HG02938 (cell line): ENCODE measurements around the gene SIX5.
"Not testable (repeated sequence)": the region's sequence is repeated elsewhere in the genome, so short reads cannot be mapped to it uniquely, and the experiment has no call there.

Experiments
- ATAC-seq: cut with Tn5 transposase; IDR thresholded peaks from one replicate; pipeline ENCODE4 v1.9.1; 2021; ENCODE audit warnings: mild to moderate bottlenecking, moderate library complexity; ENCODE audit not compliant: unreplicated experiment

SIX5 gene

DNA sequence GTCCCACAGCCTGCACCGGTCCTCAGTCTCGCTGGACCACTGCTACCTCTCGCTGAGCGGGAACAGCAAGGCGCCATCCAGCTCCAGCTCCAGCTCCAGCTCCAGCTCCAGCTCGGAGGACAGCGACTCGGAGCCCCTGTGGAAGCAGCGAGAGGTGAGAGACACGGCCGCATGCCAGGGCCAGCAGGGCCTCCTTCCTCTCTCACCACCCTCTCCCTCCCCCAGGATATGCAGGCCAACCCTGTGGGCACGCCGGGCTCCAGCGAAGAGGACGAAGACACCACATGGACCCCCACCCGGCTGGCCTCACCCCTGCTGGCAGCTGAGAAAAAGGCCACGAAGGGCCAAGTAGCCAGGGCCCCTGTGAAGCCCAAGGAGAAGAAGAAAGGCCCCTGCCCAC is 7.3 kb downstream of the SIX5 start:
- ATAC-seq, result no peak

DNA sequence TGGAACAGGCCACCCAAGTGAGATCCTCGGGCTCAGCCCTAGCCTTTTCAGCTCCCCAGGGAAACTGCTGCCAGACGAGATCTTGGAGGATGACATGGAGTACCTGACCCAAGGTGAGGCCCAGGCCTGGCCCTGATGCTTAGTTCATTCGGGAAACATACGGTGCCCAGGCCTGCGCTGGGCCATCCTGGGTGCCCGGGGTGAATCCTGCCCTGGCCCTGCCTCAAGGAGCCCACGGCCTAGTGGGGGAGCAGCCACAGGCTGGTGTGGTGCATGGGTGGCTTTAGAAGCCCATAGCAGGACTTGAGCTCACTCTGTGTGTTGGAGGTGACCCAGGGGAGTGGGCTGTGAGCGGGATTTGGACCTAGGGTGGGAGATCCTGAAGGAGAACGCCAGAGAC is 10.1 kb downstream of the SIX5 start:
- no peak for ATAC-seq

DNA sequence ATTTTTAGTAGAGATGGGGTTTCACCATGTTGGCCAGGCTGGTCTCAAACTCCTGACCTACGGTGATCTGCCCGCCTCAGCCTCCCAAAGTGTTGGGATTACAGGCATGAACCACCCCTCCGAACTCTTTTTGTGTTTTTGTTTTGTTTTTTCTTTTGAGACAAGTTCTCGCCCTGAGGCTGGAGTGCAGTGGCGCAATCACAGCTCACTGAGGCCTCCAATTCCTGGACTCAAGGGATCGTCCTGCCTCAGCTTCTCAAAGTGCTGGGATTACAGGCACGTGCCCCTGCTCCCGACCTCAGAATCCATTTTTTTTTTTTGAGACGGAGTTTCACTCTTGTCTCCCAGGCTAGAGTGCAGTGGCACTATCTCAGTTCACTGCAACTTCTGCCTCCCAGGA is 11.4 kb downstream of the SIX5 start:
- ATAC-seq, result no peak

DNA sequence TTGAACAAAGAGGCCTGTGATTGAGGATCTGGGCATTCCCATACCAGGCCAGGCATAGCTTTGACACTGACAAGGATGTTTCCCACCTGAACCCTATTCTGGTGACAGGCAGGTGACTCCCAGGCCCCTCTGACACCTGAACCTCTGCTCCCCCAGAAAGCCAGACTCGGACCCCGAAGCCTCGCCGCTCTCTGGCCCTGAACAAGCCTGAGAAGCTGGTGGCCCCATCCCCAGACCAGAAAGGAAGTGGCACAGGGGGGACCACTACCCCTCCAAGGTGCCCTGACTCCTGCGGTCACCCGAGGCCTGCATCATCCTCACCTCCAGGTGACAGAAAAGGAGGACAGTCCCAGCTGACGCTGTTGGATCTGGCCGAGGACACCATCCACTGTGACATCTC is 14.7 kb downstream of the SIX5 start:
- no peak for ATAC-seq

DNA sequence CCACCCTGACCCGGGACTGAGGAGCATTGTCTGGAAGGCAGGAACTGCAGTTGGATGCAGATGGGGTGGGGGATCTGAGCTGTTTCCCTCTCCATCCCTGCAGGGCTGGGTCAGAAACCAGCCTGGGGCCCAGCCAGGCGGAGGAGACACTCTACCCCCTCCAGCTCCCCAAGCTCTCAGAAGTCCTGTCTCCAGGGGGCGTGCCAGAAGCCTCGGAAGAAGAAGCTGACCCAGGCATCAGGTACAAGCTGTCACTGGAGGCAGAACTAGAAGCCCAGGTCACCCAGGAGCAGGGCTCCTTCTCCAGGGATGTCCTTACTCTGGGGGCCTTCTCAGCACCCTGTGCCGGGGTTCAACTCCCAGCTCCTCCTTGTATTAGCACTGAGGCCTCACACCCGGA is 15.5 kb downstream of the SIX5 start:
- ATAC-seq, result no peak

DNA sequence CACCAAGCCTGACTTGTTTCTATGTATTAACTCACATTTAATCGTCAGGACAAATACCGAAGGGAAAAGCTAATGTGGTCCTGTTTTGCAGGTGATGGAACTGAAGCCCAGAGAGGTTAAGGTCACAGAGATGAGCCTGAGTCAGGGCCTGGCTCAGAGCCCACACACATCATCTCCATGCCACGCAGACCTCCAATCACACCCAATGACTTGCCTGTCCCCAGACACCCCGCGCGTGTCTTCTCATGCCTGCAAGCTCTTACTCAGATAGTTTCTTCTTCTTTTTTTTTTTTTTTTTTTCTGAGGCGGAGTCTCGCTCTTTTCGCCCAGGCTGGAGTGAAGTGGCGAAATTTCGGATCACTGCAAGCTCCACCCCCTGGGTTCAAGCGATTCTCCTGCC is 16.4 kb downstream of the SIX5 start:
- ATAC-seq, result no peak

DNA sequence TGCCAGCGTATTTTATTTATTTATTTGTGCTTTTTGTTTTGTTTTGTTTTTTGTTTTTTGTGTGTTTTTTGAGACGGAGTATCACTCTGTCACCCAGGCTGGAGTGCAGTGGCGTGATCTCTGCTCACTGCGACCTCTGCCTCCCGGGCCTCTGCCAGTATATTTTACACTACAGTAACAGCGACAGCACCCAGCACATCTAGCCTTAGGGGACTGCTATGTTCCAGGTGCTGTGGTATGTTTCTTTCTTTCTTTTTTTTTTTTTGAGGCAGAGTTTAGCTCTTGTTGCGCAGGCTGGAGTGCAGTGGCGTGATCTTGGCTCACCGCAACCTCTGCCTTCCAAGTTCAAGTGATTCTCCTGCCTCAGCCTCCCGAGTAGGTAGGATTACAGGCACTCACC is 17.6 kb downstream of the SIX5 start:
- ATAC-seq, result not testable (repeated sequence)

DNA sequence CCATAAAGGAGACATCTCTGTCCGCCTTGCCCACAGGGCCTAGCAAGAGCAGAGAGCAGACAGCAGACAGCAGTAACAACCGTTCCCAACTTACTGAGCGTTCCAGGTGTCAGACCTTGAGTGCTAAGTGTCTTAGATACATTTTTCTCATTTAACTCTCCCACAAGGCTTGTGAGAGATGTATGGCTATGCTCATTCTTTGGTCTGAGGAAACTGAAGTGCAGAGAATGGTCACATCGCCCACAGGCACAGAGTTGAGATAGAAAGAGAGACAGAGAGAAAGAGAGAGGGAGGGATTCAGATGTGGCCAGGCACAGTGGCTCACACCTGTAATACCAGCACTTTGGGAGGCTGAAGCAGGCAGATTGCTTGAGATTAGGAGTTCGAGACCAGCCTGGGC is 21.5 kb downstream of the SIX5 start:
- ATAC-seq, result no peak

DNA sequence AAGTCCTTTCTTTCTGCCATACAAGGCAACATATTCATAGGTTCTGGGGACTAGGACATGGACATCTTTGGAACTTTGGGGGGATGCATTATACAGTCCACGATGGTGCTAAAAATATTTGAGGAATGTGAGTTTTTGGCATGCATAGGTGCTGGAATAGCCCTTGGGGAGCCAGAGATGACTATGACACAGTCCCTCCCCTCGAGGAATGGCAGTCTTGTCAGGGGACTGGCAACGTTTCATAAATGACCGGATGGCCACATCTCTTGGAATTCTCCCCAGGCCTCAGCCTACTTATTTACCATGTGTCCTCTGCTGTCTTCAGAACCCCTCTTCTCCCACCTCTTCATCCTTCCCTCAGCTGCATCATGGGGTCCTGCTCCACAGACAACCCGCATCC is 22.2 kb downstream of the SIX5 start:
- ATAC-seq, result no peak

DNA sequence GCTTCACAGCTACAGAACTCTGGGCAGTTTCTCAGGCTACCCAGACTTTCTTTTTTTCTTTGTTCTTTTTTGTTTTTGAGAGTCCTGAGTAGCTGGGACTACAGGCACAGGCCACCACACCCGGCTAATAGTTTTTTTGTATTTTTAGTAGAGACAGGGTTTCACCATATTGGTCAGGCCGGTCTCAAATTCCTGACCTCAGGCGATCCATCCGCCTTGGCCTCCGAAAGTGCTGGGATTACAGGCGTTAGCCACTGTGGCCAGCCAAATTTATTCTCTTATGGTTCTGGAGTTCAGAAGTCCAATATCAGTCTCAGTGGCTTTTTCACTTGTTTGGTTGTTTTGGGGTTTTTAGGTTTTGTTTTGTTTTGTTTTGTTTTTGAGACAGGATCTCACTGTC is 23.4 kb downstream of the SIX5 start:
- ATAC-seq, result no peak

DNA sequence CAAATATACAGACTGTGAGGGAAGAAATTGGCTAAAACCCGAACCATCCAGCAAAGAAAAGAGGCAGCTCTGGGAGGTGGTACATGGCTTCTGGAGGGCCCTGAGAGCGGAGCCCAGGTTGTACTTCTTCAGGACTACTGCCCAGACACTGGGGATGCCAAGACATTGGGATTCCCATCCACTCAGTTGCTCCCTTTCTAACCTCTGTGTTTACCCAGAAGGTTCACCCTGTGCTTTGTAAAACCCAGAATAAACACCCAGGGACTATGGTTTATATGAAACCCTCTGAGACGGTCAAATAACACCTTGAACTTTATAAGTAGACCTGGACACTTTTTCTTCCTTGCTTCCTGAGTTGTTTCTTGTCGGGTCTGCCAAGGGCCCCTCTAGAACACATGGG is 26.1 kb downstream of the SIX5 start:
- ATAC-seq, result no peak

DNA sequence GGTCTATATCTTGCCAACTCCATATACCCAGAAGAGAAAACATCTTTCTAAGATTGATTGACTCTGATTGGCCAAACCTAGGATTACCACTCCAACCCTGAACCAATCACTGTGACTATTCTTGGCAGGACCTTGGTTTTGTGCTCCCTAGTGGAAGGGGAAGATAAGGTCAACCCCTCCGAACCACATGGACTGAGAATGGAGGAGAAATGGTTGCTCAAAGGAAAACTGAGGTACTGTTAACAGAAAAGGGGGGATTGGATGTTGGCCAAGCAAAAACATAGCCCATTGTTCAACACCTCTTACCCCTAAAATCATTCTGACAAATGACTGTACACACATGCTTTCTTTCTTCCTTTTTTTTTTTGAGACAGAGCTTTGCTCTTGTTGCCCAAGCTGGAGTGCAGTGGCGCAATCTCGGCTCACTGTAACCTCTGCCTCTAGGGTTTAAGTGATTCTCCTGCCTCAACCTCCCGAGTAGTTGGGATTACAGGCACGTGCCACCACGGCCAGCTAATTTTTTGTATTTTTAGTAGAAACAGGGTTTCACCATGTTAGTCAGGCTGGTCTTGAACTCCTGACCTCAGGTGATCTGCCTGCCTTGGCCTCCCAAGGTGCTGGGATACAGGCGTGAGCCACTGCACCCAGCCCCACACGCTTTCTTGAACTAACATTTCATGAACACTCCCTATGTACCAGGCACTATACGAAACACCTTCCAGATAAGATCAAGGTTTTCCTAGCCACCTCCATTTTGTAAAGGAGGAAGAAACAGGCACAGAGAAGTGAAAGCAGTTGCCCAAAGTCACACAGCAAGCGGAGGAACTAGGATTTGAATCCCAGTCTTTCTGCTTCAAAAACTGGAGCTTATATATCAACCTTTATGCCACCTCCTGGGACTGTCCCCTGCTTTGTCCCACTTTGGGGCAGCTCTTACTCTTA is 29.3 kb downstream of the SIX5 start:
- ATAC-seq, result no peak

DNA sequence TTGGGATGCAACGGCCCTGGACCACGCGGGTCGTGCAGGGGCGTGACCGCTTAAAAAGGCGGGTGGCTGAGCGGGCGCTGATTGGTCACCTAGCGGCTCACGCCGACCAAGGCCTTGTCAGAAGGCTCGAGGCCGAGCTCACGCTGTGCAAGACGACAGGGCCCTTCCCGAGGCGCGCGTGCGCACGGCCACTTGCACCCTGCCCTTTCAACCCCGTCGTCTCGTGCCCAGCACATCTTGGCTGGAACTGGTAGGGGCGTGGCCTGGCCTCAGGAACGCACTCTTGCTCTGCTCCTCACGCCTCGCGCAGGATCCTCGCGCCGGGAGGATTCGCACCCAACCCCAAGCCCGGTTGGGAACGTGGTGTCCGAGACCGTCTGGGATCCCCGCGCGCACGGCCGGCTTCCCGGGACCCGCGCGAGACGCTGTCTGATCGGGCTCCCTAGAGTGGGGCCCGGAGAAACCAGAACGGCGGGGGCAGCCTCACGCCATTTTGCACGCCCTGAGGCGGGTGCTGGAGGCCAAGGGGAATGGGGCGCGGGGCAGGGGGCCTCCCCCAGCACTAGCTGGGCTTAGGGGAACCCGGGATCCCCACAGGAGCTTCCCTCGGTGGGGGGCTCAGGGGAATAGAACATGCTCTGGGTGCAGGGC is 35.8 kb downstream of the SIX5 start, which contains the start of gene MEIOSIN:
MEIOSIN (plus strand) TSS at position 280 of the 651 bp plus-strand sequence. CDS start 1,938 bp downstream, outside the sequence.
- ATAC-seq, result no peak

DNA sequence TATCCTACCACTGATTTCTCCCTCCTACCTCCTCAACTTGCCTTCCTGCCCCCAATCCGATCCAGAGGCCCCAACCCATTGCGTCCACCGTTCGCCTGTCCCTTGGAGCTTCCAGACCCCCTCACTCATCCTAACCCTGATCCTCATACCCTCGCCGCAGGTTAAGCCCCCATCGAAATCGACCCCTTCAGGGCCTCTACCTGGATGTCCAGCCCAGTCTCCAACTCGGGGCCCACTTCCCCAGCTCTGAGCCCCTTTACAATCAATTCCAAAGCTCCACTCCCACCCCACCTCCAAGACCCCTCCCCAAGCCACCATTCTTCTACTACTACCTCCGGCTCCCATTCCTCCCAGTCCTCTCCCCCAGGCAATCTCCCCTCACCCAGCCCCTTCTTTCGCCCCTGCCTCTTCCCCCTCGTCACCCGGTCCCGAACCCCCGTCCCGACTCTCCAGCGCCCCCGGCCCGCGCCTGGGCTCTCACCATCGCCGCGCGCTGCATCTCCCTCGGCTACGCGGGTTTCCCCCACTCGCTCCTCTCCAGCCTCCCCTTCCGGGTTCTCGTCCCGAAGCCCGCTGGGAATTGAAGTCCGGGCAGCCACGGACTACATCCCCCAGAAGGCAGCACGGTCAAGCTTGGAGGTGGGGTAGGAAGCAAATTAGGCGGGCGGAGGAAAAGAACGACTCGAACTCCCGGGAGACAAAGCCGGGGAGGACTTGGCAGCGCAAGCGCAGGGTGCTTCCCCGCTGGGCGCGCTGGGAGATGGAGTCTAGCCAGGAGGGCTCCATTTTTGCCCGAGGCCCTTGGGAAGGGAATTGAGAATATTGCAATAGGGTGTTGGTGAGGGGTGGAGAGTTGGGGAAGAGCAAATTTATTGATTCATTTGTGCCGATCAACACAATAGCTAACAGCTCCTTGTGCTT is 38.4 kb downstream of the SIX5 start, which contains the start of gene FBXO46:
FBXO46 (minus strand) TSS at position 529 of the 921 bp plus-strand sequence. CDS start 17,401 bp downstream, outside the sequence.
- peak; percentile 83 for ATAC-seq

DNA sequence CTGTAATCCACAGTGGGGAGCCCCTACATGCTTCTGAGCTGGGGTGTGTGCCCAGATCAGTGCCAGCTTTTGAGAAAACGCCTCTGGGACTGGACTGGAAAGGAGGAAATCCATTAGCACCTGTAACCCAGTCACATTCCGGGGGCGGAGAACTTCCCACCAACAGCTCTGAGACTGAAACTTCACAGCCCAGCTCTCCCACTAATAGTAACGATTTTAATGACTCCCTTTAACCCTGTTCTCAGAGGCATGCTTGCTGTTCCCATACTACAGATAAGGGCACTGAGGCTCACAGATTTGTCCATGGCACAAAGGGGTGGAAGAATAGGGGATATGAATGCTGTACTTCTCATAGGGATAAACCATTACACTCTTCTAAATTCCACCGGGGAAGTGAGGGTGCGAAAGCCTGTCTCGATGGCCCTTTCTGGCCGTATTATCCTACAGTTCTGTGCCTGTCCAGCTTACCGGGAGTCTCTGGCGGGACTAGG is 39.2 kb downstream of the SIX5 start:
- ATAC-seq, result no peak

DNA sequence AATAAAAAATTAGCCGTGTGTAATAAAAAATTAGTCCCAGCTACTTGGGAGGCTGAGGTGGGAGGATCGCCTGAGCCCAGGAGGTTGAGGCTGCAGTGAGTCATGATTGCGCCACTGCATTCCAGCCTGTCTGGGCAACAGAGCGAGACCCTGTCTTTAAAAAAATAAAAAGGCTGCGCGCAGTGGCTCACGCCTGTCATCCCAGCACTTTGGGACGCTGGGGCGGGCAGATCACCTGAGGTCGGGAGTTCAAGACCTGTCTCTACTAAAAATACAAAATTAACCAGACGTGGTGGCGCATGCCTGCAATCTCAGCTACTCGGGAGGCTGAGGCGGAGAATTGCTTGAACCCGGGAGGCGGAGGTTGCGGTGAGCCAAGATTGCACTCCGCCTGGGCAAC is 40.4 kb downstream of the SIX5 start:
- ATAC-seq, result not testable (repeated sequence)

DNA sequence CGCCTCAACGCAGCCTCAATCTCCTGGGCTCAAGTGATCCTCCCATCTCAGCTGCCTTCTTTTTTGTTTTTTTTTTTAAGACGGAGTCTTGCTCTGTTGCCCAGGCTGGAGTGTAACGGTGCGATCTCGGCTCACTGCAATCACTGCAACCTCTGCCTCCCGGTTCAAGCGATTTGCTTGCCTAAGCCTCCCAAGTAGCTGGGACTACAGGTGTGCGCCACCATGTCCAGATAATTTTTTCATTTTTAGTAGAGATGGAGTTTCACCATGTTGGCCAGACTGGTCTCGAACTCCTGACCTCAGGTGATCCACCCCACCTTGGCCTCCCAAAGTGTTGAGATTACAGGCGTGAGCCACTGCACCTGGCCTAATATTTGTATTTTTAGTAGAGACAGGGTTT is 49.0 kb downstream of the SIX5 start:
- ATAC-seq, result not testable (repeated sequence)

DNA sequence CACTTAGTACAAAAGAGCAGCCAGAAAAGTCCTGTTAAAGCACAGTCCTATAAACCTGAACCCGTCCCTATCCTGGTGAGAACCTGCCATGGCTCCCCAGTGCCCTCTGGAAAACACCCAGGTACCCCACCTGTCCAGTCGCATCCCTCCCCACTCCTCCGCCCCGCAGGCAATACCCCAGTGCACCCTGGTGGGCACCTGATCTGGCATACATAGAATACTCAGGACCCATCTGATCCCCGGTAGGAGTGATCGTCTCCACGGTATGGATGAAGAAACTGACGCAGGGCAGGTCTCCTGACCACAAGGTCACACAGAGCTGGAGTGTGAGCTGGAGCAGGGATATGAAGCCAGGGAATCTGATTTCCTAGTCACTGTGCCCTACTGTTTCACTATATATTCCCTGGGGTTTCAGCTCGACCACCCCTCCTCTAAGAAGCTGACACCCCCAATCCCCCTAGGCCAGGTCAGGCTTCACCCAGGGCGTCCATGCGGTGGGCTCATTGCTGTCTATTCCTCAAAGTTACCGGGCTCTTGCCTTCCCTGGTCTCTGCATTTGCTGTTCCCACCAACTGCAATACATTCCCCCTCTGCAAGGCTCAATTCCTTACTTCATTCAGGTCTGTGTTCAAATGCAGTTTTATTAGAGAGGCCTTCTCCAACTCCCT is 50.9 kb downstream of the SIX5 start:
- ATAC-seq, result no peak

DNA sequence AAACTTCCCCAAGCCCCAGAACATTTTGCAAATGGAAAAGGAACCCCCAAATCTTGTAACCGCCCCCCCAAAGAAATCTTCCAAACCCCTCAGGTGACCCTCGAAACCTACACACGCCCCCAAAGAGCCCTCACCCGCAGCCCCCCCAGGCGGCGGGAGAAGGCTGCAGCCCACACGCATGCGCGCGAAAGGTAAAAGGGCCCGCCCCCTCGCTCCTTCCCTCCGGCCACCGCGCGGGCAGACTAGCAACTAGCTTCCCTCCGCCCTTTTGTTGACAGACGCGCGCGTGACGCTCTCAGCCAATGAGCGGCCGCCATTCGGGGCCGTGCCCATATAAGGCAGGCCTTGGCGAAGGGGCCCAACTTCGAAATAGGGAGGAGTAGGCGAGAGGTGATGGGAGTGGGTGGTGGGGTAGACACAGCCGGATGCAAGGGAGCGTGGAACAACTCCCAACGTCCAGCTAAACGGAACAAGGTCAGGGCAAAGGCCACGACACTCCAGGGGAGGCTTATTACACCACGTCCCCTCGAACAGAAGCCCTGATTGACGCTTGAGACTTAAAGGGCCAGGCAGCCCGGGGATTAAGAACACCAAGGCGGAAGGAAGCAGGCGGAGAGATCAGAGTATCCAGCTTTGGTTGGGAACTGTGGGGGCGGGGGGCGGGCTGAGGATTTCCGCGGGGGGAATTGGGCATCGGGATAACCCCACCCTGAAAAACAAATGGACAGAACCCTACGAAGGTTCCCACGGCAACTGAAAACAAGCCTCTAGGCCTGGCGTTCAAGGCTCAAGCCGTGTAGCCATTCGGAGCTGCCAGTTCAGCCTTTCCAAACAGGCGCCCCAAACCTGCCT is 51.7 kb downstream of the SIX5 start:
- ATAC-seq, result peak; percentile 86
